ENCODE results near the gene KLHL17.

The KLHL17 gene

GRCh38 chr1:950268-950667 is 10.1 kb upstream of the KLHL17 start:
- TF ChIP-seq CTCF (IDR thresholded peaks at IDR 0.05; ENCODE audit: borderline replicate concordance, insufficient read depth, low read depth, low read length), result no peak
- no peak overlapping the region for H3K4me3 ChIP-seq (ENCODE audit: low read depth, low read length)

GRCh38 chr1:950881-951280 is 9.5 kb upstream of the KLHL17 start:
- no peak for TF ChIP-seq CTCF (IDR thresholded peaks at IDR 0.05; ENCODE audit: borderline replicate concordance, insufficient read depth, low read depth, low read length)
- no peak overlapping the region for H3K4me3 ChIP-seq (ENCODE audit: low read depth, low read length)

DNA sequence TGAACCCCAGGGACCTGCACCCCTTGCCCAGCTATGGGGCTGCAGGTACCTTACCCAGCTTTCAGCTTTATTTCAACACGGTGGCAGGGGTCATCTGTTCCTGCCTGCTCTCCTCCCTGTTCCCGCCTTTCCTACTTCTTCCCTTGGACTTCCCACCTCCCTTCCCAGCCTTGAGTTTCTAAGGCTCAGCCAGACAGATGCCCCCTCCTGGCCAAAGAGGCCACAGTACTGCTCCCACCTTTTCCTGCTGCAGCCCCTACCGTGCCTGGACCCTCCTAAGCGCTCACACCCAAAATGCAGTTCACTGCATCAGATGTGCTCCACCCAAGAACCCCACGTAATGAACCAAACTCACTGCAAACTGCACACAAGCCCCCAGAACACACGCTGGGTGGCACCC is 9.0 kb upstream of the KLHL17 start:
- no peak overlapping the region for H3K4me3 ChIP-seq (ENCODE audit: low read depth, low read length)
- TF ChIP-seq CTCF (IDR thresholded peaks at IDR 0.05; ENCODE audit: borderline replicate concordance, insufficient read depth, low read depth, low read length), result peak; percentile 28; the same call in 1 of the 2 replicates

DNA sequence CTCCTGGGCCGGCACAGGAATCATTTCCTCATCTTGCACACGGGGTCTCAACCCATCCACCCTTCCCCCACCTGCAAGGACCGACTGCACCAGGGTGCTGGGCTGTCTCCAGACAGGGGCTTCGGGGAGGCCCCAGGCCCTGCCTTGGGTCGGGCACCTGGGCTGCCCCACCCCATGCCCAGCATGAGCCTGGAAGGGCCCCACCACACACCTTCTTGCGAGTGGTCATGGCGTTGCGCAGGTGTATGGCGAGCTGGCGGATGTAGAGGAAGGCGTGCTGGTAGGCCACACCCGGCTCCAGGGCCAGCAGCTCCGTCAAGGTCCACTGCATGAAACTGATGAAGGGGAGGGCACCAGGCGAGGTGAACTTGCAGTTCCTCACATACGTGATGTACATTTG is 8.2 kb upstream of the KLHL17 start:
- H3K4me3 ChIP-seq (ENCODE audit: low read depth, low read length), result no peak overlapping the region
- no peak for TF ChIP-seq CTCF (IDR thresholded peaks at IDR 0.05; ENCODE audit: borderline replicate concordance, insufficient read depth, low read depth, low read length)

DNA sequence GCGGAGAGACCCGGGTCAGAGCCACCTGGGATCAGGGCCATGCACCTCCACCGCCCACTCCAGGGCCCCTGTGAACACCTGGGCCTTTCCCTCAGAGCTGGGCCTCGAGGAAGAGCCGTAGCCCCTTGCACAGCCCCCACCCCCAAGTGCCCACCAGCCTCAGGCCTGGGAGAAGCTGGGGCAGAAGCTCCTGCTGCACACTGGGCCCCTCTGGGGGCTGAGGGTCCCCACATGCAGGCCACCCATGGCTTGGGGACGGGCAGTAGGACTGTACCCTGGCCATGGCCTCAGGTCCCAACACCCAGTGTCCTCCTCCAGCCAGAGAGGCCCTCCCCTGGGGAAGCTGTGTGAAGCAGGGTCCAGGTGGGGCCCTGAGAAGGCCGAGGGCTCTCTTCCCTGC is 7.8 kb upstream of the KLHL17 start:
- TF ChIP-seq CTCF (IDR thresholded peaks at IDR 0.05; ENCODE audit: borderline replicate concordance, insufficient read depth, low read depth, low read length), result no peak
- H3K4me3 ChIP-seq (ENCODE audit: low read depth, low read length), result no peak overlapping the region

DNA sequence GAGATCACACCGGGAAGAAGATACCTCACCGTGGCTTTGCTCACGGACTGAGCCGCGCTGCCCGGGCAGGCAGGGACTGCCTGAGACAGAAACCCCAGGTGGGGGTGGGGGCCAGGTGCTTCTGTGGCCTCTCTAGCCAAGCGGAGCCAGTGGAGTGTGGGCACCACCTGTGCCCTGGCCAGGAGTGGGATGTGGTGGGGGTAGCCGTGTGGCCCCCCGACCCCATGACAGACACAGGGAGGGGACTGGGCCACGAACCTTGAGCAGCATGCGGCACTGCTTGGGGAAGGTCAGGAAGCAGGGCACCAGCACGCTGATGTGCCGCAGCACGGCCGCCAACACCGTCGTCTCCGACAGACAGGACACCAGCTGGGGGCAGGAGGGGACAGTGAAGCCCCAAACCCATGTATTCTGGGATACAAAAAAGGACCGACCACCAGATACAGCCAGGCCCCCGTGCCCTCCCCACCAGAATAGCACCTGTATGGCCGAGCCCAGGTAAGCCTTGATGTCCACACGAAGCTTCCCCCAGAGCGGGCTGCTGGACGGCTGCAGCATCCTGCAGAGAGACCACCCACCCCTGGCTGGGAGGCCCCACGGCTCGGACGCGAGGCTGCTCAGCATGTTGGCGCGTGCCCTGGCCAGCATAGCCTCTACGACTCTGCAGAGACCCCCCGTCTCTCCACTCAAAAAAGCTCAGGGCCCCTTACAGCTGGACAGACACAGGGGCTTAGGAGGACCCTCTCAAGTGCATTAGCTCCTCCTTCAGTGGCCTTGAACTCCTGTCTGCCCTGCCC is 6.7 kb upstream of the KLHL17 start:
- no peak overlapping the region for H3K4me3 ChIP-seq (ENCODE audit: low read depth, low read length)
- TF ChIP-seq CTCF (IDR thresholded peaks at IDR 0.05; ENCODE audit: borderline replicate concordance, insufficient read depth, low read depth, low read length), result no peak

GRCh38 chr1:954927-955326 is 5.5 kb upstream of the KLHL17 start:
- no peak for TF ChIP-seq CTCF (IDR thresholded peaks at IDR 0.05; ENCODE audit: borderline replicate concordance, insufficient read depth, low read depth, low read length)
- H3K4me3 ChIP-seq (ENCODE audit: low read depth, low read length), result no peak overlapping the region

All from GM12875 (cell line).